Stimulated activated CD8-positive, alpha-beta memory T cell treated with anti-CD3 and anti-CD28 coated beads, Interleukin-7, amount 100 ng/mL, for 48 hours (primary cell): ENCODE results near the gene AXIN2.

Experiments used
- DNase-seq, 2 donors: peaks; one replicate each; pipeline ENCODE4 v3.0.0-alpha.2; 2020; ENCODE audit warnings: low read depth in 1 of 2; ENCODE audit errors: extremely low read depth in 1 of 2

AXIN2 gene

DNA sequence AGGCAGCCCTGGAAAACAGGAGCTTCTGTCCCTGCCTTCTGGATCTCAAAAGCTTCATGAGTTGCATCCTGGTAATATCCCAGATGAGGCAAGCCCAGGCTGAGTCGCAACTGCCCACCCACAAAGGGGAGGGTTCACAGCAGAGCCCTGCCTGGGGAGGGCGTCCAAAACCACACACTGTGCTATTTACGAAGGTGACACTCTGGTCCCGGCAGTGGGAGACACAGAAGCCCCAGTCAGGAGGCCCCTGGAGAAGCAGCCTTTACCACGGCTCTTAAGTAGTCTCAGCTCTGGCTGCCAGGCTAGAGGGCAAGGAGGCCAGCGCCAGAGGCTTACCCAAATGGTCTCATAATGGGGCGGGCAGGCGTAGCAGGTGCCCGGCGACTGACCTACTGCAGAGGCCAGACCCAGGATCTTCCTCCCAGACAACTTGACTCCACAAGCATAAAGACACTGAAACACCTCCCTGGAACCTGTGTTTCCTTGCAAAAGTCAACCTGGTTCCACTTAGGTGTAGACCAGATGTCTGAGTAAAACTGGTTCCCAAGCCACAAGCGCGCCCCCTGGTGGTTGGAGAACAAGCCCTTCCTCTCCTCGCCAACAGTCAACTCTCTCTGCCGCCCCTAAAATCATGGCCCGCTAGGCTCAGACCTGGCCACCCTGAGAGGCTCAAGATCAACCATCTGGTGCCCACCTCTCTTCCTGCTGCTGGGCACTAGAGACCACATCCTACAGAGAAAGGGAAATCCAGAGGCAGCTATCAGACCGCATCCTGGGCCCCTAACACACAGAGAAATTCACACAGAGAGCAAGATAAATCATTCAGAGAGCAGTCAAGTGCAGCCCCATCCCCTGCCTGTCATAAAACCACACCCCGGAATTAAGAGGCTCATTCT lies 5.2 kb downstream of the AXIN2 start:
- DNase-seq, result peak; percentile 45 to 79

DNA sequence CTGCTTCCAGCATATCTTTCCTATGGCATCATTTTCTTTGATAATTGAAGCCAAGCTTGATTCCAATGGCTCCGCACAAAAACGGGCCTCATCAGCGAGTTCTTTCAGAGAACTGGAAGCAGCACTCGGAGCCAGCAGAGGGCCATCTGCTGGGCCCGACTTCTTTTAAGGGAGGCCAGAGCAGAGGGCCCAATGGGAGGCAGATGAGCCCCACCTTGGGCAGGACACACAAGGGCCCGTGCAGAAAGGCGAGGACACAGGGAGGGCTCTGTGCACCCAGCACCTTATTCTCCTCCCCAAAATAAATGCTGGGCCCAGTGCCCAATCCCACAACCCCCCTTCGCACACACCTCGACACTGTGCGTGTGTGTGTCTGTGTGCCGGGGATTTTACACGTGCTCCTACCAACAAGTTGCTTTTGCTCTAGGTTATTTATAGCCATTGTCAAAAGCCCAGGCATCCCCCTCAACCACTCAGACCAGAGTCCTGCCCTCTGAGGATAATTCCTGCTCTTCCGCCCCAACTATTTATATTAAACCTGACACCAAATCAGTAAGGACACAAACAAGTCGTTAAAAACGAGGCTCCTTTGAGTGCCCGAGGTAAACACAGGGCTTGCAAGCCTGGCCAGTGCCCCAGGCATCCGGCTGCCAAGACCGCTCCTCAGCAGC lies 6.8 kb downstream of the AXIN2 start:
- DNase-seq, result no peak

GRCh38 chr17:65553646-65554552 lies 7.5 kb downstream of the AXIN2 start:
- no peak for DNase-seq

- DNase-seq, result no peak
These were observed 8.3 kb downstream of the AXIN2 start for GRCh38 chr17:65553009-65553645.

DNA sequence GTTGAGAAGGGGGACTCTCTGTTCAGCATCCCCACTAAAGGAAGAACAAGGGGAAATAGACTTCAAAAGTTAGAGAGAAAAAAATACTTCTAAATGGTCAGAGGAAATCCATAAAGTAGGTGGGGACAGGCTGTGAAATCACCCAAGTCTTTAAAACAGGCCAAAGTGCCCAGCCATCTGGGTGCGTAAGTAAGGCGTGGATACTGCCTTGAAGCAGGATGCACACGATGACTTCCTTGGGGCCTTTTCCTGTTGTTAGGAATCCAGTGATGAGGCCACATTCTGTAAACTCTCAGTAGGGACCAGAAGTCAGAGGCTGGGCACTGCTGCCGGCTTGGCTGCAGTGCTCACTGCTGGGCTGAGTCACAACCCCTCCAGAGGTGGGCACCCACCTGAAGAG lies 9.2 kb downstream of the AXIN2 start:
- no peak for DNase-seq

DNA sequence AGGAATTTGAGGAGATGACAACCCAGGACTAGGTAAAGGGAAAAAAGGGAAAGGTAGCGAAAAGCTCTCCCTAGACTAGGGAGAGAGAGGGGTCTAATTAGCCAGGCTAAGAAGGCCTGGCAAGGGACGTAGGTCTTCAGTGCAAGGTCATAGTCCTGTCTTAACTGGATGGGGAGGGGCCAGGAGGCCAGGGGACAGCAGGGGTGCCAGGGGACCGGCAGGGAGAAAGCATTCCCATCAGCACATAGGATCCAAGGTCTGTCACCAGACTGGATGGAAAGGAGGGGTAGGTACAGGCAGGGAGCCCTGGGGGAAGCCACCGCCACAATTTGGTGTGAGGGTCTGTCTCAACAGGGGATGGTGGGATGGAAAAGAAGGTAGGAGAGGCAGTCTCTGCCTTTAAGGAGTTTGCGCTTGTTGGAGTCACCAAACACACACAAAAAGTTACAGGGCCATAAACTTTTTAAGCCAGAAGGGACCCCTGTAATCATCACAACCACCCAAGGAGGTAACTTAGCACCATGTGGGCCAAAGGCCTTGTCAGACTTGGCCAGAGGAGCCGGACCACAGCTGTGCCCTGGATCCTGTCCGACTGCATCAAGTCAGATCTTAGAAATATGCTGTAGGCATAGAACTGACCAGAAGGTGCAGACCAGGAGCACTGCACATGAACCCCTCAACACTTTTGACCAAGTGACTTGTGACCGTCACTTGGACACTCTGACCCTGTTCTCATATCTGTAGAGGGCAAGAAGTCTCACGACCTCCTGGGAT lies 10.0 kb downstream of the AXIN2 start:
- DNase-seq, result no peak

- no peak for DNase-seq
These were observed 10.7 kb downstream of the AXIN2 start for GRCh38 chr17:65550758-65551157.

- no peak for DNase-seq
These were observed 11.3 kb downstream of the AXIN2 start for GRCh38 chr17:65550075-65550662.

- no peak for DNase-seq
These were observed 13.0 kb downstream of the AXIN2 start for GRCh38 chr17:65548269-65548969.

DNA sequence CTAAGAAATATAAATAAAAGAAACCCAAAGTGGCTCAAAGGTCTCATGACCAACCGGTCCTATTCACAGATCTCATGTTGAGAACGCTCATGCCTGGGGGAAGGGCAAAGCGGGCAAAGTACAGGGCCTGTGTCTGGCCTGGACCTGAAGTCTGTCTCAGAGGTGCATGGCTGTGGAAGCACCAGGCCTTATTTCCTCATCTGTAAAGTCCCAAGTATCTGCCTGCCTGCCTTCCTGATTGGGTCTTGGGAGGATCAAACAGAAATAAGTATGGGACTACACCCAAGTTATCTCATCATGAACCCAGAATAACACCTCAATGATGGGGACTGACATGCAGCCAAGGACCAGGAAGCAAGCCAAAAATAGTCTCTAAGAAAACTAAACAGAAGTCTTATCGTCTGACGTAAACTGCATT lies 14.2 kb downstream of the AXIN2 start:
- no peak for DNase-seq

DNA sequence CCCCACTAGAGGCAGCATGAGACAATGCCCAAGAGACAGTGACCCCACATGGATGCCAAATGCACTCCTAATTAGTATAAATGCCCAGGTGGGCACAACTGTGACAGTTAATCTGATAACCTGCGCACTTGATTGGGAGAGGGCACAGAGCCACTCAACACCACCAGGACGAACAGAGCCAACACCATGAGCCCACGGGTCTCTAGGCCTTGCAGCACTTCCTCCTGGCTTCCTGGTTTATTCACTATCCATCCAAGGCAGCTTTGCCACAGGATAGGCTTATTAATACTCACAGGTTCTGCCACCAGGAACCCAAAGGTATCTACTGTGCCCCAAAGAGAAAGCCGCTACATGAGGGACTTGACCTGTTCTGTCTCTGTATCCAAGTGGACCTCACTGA lies 14.9 kb downstream of the AXIN2 start:
- DNase-seq, result no peak

DNA sequence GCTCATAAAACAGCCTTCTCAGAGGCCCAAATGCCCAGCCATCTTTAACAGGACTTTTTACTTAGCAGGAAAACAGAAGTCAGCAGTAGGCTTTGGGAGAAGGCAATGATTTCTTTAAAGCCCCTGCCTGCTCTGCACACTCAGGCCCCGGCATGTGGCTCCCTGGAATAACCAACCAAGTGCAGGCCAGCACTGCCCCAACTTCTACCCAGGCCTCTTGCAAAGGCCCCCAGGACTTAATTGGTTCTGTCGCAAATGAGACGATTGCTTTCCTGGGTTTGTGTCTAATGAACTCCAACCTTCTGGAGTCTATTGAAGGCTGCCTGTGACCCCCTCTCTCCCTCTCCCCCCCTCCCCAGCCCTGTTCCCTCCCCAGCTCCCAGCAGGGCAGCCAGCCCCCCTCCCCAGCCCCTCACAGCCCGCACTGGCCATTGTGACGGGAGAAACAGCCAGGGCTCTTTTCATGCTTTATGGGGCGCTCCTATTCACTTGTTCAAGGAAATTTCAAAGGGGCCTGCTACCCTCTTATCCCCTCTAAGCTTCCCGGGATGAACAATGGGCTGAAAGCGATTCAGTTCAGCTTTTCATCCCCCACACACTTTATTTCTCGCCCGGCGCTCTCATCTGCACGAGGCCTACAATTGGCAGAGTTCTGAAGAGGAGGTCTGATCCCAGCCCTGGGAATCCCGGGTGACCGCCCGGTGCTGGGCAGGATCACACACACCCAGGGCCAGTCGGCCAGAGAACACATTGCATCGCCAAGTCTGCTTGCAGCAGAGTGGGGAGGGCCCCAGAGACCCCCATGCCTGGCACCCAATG lies 15.5 kb downstream of the AXIN2 start:
- DNase-seq, result no peak

- no peak for DNase-seq
These were observed 16.8 kb downstream of the AXIN2 start for GRCh38 chr17:65544672-65545071.

DNA sequence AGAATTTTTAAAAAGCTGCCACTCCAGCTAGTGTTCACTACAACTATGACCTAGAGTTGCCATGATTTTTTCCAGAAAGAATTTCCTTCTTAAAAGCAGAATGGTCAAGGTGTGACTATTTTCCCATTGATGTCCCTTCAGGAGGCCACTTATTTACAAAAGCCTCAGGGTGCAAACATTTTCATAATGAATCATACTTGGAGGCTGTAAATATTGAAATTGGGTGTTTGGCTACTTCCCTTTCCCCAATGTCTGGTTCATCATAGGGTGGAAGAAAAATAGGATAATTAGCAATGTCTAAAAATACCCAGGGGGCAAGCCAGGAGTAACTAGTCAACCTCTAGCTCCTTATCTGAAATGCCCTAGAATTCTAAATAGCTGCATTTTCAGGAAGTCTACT lies 18.8 kb downstream of the AXIN2 start:
- DNase-seq, result no peak

DNA sequence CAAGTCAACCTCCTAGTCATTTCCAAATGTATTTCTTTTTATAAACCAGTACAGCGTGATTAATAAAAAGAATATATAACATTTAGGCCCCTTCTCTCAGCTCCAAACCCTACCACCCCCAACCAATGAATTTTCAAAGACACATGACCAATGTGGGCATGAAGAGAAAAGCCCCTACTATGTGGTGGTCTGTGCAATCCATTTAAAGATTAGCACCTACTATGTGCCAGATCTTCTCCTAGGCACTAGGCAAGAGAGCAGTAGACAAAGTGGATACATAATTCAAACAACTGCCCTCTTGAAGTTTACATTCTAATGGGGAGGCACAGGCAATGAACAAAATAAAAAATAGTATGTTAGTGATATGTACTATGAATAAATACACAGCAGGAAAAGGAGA lies 19.4 kb downstream of the AXIN2 start:
- no peak for DNase-seq

- DNase-seq, result no peak
These were observed 20.0 kb downstream of the AXIN2 start for GRCh38 chr17:65541453-65541852.

DNA sequence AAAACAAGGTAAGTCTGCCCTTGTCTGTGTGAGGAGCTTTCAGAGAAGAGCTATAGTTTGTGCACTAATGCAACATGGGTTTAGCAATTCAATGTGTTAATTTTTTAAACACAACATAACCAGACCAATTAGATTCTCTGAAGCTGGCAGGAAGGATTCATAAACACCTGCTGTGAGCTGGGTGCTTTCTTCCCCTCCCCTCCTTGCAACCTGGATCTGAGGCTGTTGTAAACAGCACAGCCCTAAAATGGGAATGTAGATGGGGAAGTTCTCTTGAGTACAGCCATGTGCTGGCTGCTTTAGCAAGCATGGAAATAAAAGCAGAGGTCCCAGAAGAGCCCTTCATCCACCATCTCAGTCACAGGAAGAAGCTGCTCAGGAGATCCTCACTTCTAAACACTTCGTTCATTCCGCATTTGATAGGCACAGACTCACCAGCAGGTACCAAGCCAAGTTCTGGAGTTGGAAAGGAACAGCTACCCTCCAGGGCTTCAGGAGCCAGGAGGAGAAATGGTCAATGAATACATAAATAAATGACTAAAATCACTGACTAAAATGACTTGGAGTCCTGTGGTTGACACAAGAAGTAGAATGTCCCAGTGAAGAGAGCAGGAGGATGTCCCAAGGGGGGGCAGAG lies 21.7 kb downstream of the AXIN2 start:
- no peak for DNase-seq
